HepG2 (cell line): ENCODE results near the gene SLC2A10. TPM values are rescaled to one million over a fixed set of nuclear protein-coding genes. Genes with fewer than 3 reads are reported as not detected.

Source experiments
- ATAC-seq: fragments of 200-7000 bp; cut with Tn5 transposase; 3 replicates; pipeline ENCODE4 v1.9.1; 2020; ENCODE audit warnings: mild to moderate bottlenecking, moderate library complexity
- BruUV-seq: library from RNA; stranded (reverse); fragments of 400-500 nt; replicated peaks from 2 replicates; lab custom pipeline; 2021; lab: Mats Ljungman, UMichigan
- CTCF ChIA-PET: fragments of 300-600 bp; formaldehyde crosslinking; extraction: SDS; loops from one replicate; lab custom pipeline; 2021; ENCODE audit warnings: low total read pairs, inconsistent platforms, low intra/inter-chr PET ratio; lab: Yijun Ruan, JAX
- POLR2A ChIA-PET: fragments of 350-600 bp; sonication (Branson Sonifier 250); formaldehyde crosslinking; loops from one replicate; lab custom pipeline; 2020; ENCODE audit warnings: antibody characterized with exemption, inconsistent platforms; lab: Yijun Ruan, JAX
- DNase-seq: peaks from one replicate; pipeline ENCODE4 v3.0.0-alpha.2; 2015; ENCODE audit warnings: low spot score
- FAIRE-seq: peaks from 3 replicates; lab custom pipeline; 2011; peaks lifted over from hg19 to GRCh38; lab: Jason Lieb, UNC
- H2AFZ ChIP-seq: one replicate; pipeline ENCODE4 v1.6.1; 2011; ENCODE audit warnings: low read length, inconsistent platforms
- H3K27ac ChIP-seq: fragments of 300-600 bp; 3 replicates; pipeline ENCODE4 v1.8.0; 2011; ENCODE audit warnings: mixed run types, mild to moderate bottlenecking, mixed read lengths, low read length, inconsistent platforms; ENCODE audit not compliant: insufficient read depth; ENCODE audit errors: extremely low read length
- H3K27me3 ChIP-seq, 2 experiments: fragments of 200-600 bp in 1 of 2; 2 replicates in 1 of 2; 3 replicates in 1 of 2; pipeline versions ENCODE4 v1.6.0 to v1.8.0; 2011; ENCODE audit warnings: low read length in 2 of 2, mild to moderate bottlenecking in 2 of 2, moderate library complexity in 2 of 2, inconsistent platforms in 1 of 2; ENCODE audit not compliant: insufficient read depth in 2 of 2, control insufficient read depth in 1 of 2
- H3K36me3 ChIP-seq, 2 experiments: fragments of 200-600 bp in 1 of 2; replicated peaks in 1 of 2; 2 replicates in 1 of 2; 3 replicates in 1 of 2; pipeline versions ENCODE4 v1.5.1 to v1.8.0; 2011; ENCODE audit warnings: low read length in 2 of 2, inconsistent platforms in 1 of 2; ENCODE audit not compliant: insufficient read depth in 2 of 2, control insufficient read depth in 1 of 2
- H3K4me1 ChIP-seq: 2 replicates; pipeline ENCODE4 v1.5.1; 2012; ENCODE audit warnings: low read length, inconsistent platforms; ENCODE audit not compliant: insufficient read depth
- H3K4me2 ChIP-seq: 2 replicates; pipeline ENCODE4 v1.6.0; 2011; ENCODE audit warnings: low read depth, low read length, inconsistent platforms
- H3K4me3 ChIP-seq, 3 experiments: fragments of 200-600 bp in 1 of 3; sonication (generic), shearing (Covaris generic) in 1 of 3; replicated peaks in 1 of 3; 2 replicates each; pipeline ENCODE4 v1.5.1; 2011 to 2016; ENCODE audit warnings: low read length in 3 of 3, inconsistent platforms in 2 of 3, low read depth in 2 of 3, mild to moderate bottlenecking in 2 of 3, control low read depth in 1 of 3, mixed read lengths in 1 of 3; ENCODE audit not compliant: insufficient read depth in 1 of 3
- H3K79me2 ChIP-seq: one replicate; pipeline ENCODE4 v1.6.1; 2011; ENCODE audit warnings: low read length, inconsistent platforms; ENCODE audit not compliant: insufficient read depth
- H3K9ac ChIP-seq: 2 replicates; pipeline ENCODE4 v1.6.0; 2011; ENCODE audit warnings: mild to moderate bottlenecking, low read depth, low read length, inconsistent platforms; ENCODE audit not compliant: insufficient read depth
- H3K9me3 ChIP-seq: 2 replicates; pipeline ENCODE4 v1.5.1; 2012; ENCODE audit warnings: mild to moderate bottlenecking, low read length
- H4K20me1 ChIP-seq: 2 replicates; pipeline ENCODE4 v1.6.0; 2011; ENCODE audit warnings: inconsistent platforms, mild to moderate bottlenecking, low read length, moderate library complexity; ENCODE audit not compliant: insufficient read depth
- ARID4A ChIP-seq: sonication (generic); formaldehyde crosslinking; IDR thresholded peaks from 2 replicates; pipeline ENCODE4 v1.5.0; 2020; ENCODE audit warnings: mild to moderate bottlenecking, missing genetic modification reagents, borderline replicate concordance
- CREM ChIP-seq, 2 experiments: sonication (generic) in 1 of 2; formaldehyde crosslinking in 1 of 2; IDR thresholded peaks; 2 replicates each; pipeline versions ENCODE4 v1.4.0 to v1.6.1; 2016 to 2020; ENCODE audit warnings: antibody characterized with exemption in 1 of 2, mild to moderate bottlenecking in 1 of 2, missing genetic modification reagents in 1 of 2
- EP300 ChIP-seq, 3 experiments: sonication (generic) in 1 of 3; formaldehyde crosslinking in 1 of 3; IDR thresholded peaks; 2 replicates each; pipeline versions ENCODE4 v1.5.1 to v1.6.1; 2011 to 2020; ENCODE audit warnings: low read depth in 2 of 3, low read length in 2 of 3, borderline replicate concordance in 1 of 3, improper control_type of control experiment in 1 of 3, mild to moderate bottlenecking in 1 of 3, missing genetic modification reagents in 1 of 3, moderate library complexity in 1 of 3
- HES4 ChIP-seq: sonication (generic); formaldehyde crosslinking; IDR thresholded peaks from 2 replicates; pipeline ENCODE4 v1.9.0; 2021; ENCODE audit warnings: mild to moderate bottlenecking, missing genetic modification reagents, borderline replicate concordance
- MTF1 ChIP-seq: sonication (generic); formaldehyde crosslinking; IDR thresholded peaks from 2 replicates; pipeline ENCODE4 v1.5.0; 2020; ENCODE audit warnings: missing genetic modification reagents
- NFIB ChIP-seq: sonication (generic); formaldehyde crosslinking; IDR thresholded peaks from 2 replicates; pipeline ENCODE4 v1.9.0; 2021; ENCODE audit warnings: missing genetic modification reagents, mild to moderate bottlenecking, borderline replicate concordance
- SP4 ChIP-seq: sonication (generic); formaldehyde crosslinking; IDR thresholded peaks from 2 replicates; pipeline ENCODE4 v1.8.1; 2023; ENCODE audit warnings: mild to moderate bottlenecking, missing genetic modification reagents
- ZBTB20 ChIP-seq: sonication (generic); formaldehyde crosslinking; IDR thresholded peaks from 2 replicates; pipeline ENCODE4 v1.8.1; 2023; ENCODE audit warnings: missing genetic modification reagents, low read depth, mild to moderate bottlenecking, borderline replicate concordance
- ZFY ChIP-seq: sonication (generic); formaldehyde crosslinking; IDR thresholded peaks from 2 replicates; pipeline ENCODE4 v1.4.0; 2020; ENCODE audit warnings: missing genetic modification reagents
- ZNF138 ChIP-seq: sonication (generic); formaldehyde crosslinking; IDR thresholded peaks from 2 replicates; pipeline ENCODE4 v1.5.0; 2020; ENCODE audit warnings: mild to moderate bottlenecking, low read depth, missing genetic modification reagents
- ZNF34 ChIP-seq: sonication (generic); formaldehyde crosslinking; IDR thresholded peaks from 2 replicates; pipeline ENCODE4 v1.4.0; 2020; ENCODE audit warnings: mild to moderate bottlenecking, missing genetic modification reagents, borderline replicate concordance
- ZNF562 ChIP-seq: sonication (generic); formaldehyde crosslinking; IDR thresholded peaks from 2 replicates; pipeline ENCODE4 v1.8.0; 2022; ENCODE audit warnings: missing genetic modification reagents, borderline replicate concordance
- WGBS: methylation state at CpG from one replicate; pipeline ENCODE4 v1.1.6; 2017; ENCODE audit warnings: low lambda C conversion rate; 5-methylcytosine and 5-hydroxymethylcytosine counted together
- in situ Hi-C: cut with HindIII; loops from 2 replicates; pipeline ENCODE4 v1.10.0; 2017; ENCODE audit warnings: low pct_unique_long_range_greater_than_20kb; ENCODE audit not compliant: extremely low pct_ligation_motif_present
- intact Hi-C: fragments of 100-400 bp; cut with micrococcal nuclease; formaldehyde crosslinking; loops from one replicate; pipeline ENCODE4 v1.10.0; 2022; ENCODE audit not compliant: unreplicated experiment
- polyA plus RNA-seq, 8 experiments: library from polyadenylated mRNA; depleted of rRNA in 3 of 8; stranded (reverse) in 7 of 8; unstranded in 1 of 8; fragments of >200 nt; fragmentation: Illumina TruSeq in 4 of 8; extraction: Trizol in 4 of 8; gene quantifications; 2 replicates each; pipeline versions ENCODE4 v1.2.1 to v1.2.3, GENCODE V29; 2011 to 2016; ENCODE audit warnings: low read depth in 4 of 8, missing spikeins in 1 of 8, mixed read lengths in 1 of 8; ENCODE audit not compliant: insufficient read depth in 1 of 8
- total RNA-seq, 5 experiments: library from RNA; depleted of rRNA; stranded (reverse); fragments of >200 nt; fragmentation: Illumina TruSeq; extraction: Trizol; gene quantifications; 2 replicates each; pipeline ENCODE4 v1.2.3, GENCODE V29; 2016; ENCODE audit warnings: low read depth in 1 of 5
- TF ChIP-seq, protein P1 (sequence below): sonication (generic); formaldehyde crosslinking; conservative IDR thresholded peaks from 2 replicates; pipeline ENCODE4 v1.8.1; 2023; ENCODE audit warnings: missing genetic modification reagents
- TF ChIP-seq, protein P2 (sequence below): sonication (generic); formaldehyde crosslinking; IDR thresholded peaks from 2 replicates; pipeline ENCODE4 v1.8.0; 2022; ENCODE audit warnings: mild to moderate bottlenecking, missing genetic modification reagents; ENCODE audit not compliant: insufficient replicate concordance
- TF ChIP-seq, protein P3 (sequence below): IDR thresholded peaks from 2 replicates; pipeline ENCODE4 v1.6.1; 2012; ENCODE audit warnings: inconsistent platforms

SLC2A10 gene
- total and polyA plus RNA-seq, 2 of the 13 experiments (the other 11 are each of a cell fraction or from before 2014, with no cell fraction given): 16.0 to 18.4 TPM

GRCh38 chr20:46677608-46678007 lies 31.8 kb upstream of the SLC2A10 start (continued):
- TF ChIP-seq, protein P1, sequence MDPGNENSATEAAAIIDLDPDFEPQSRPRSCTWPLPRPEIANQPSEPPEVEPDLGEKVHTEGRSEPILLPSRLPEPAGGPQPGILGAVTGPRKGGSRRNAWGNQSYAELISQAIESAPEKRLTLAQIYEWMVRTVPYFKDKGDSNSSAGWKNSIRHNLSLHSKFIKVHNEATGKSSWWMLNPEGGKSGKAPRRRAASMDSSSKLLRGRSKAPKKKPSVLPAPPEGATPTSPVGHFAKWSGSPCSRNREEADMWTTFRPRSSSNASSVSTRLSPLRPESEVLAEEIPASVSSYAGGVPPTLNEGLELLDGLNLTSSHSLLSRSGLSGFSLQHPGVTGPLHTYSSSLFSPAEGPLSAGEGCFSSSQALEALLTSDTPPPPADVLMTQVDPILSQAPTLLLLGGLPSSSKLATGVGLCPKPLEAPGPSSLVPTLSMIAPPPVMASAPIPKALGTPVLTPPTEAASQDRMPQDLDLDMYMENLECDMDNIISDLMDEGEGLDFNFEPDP: 0 out of 2 replicates have a peak, but pooled peaks have one; percentile 65

- ChIA-PET POLR2A (interaction anchor here (1.0 to 5.0 kb wide), 3 partner anchors 29 to 120 kb away, joined by 3 to 27 read pairs (median 4); no protein-coding TSS in a partner anchor), CTCF (no interaction called here)
- DNase-seq (peak; percentile 38), ATAC-seq (no peak), FAIRE-seq (no peak)
- intact Hi-C loops (no loop called here), in situ Hi-C loops (no loop called here)
- H3K27me3 ChIP-seq: no peaks in the 10 kb centered on the region
- BruUV-seq: no TSS peak
- no peaks in the 10 kb centered on the region for H4K20me1 ChIP-seq
- 43% methylated on average over 4 of the region's 4 CpGs for WGBS
- H3K79me2 ChIP-seq: no peaks in the 10 kb centered on the region
- peaks cover 92% of the 10 kb centered on the region for H3K4me1 ChIP-seq
- H3K9me3 ChIP-seq: no peaks in the 10 kb centered on the region
- H3K27ac ChIP-seq: peak overlapping the region; percentile 84
- no peak overlapping the region for H3K4me3 ChIP-seq
- H3K36me3 ChIP-seq: no peaks in the 10 kb centered on the region
- H3K4me2 ChIP-seq: no peak overlapping the region
- no peak overlapping the region for H2AFZ ChIP-seq
- H3K9ac ChIP-seq: no peak overlapping the region
- no peak for TF ChIP-seq ZBTB20 (CRISPR knock-in tag)
- no peak for TF ChIP-seq ZNF138 (CRISPR knock-in tag)
- TF ChIP-seq ZNF562 (CRISPR knock-in tag): no peak
- no peak for TF ChIP-seq NFIB (CRISPR knock-in tag)
- TF ChIP-seq, protein P2, sequence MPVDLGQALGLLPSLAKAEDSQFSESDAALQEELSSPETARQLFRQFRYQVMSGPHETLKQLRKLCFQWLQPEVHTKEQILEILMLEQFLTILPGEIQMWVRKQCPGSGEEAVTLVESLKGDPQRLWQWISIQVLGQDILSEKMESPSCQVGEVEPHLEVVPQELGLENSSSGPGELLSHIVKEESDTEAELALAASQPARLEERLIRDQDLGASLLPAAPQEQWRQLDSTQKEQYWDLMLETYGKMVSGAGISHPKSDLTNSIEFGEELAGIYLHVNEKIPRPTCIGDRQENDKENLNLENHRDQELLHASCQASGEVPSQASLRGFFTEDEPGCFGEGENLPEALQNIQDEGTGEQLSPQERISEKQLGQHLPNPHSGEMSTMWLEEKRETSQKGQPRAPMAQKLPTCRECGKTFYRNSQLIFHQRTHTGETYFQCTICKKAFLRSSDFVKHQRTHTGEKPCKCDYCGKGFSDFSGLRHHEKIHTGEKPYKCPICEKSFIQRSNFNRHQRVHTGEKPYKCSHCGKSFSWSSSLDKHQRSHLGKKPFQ (CRISPR knock-in tag): no peak
- no peak for TF ChIP-seq ARID4A
- no peak for TF ChIP-seq MTF1 (CRISPR knock-in tag)
- TF ChIP-seq ZNF34: no peak
- no peak for TF ChIP-seq CREM (IDR thresholded peaks at IDR 0.05)
- no peak for TF ChIP-seq CREM (CRISPR knock-in tag; IDR thresholded peaks at IDR 0.05)
- no peak for TF ChIP-seq ZFY (CRISPR knock-in tag)
- no peak for TF ChIP-seq HES4 (CRISPR knock-in tag)
- TF ChIP-seq SP4 (CRISPR knock-in tag): no peak
- no peak for TF ChIP-seq EP300 (IDR thresholded peaks at IDR 0.05; ENCODE audit: low read depth in 2 of 2, low read length in 2 of 2)
- no peak for TF ChIP-seq EP300 (CRISPR knock-in tag; IDR thresholded peaks at IDR 0.05; ENCODE audit: borderline replicate concordance)
- TF ChIP-seq, protein P3, sequence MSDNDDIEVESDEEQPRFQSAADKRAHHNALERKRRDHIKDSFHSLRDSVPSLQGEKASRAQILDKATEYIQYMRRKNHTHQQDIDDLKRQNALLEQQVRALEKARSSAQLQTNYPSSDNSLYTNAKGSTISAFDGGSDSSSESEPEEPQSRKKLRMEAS: no peak
These were observed 30.9 kb upstream of the SLC2A10 start for GRCh38 chr20:46678516-46678915.
